Kidney glomerular epithelial cell (primary cell): Measurements from ENCODE around the gene SMARCC2.

Experiments used
- DNase-seq: peaks from one replicate; lab custom pipeline; 2025; lab: John Stamatoyannopoulos, UW

The SMARCC2 gene

DNA sequence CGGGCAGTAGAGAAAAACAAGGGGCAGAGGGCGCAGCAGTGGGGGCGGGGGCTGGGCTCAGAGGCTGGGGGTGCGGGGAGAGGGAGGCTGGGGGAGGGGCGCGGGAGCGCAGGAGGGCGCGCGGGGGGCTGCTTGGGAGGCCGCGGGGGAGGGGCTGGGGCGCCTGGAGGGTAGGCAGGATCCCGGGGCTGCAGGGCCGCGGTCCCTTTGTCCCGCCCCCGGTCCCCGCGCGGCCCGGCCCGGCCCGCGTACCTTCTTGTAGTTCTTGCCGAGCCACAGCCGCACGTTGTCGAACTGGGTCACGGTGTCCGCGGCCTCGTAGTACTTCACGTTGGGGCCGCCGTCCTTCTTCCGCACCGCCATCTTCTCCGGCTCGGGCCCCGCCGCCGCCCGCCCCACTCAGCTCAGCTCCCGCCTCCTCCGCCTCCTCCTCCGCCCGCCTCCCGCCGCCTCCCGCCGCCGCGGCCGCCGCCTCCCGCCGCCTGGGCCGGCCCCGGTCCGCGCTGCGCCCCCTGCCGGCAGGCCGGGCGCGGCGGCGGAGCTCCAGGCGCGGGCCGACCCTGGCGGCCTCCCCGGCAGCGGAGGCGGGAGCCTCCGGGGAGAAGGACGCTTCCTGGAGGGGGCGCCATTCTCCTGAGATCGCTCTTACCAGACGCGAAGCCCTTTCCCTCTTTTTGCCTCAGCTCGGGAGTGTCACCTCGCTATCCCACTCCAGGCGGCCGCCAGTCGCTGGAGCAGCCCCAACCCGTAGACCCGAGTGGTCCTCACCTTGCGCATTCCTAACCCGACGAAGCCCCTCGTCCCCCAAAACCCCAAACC, at the start of gene SMARCC2:
Gene SMARCC2, minus strand, starts transcription at position 385 of the 819 bp plus-strand sequence. Its CDS starts 22 bp downstream, at position 363.
- DNase-seq: peak; percentile 67

DNA sequence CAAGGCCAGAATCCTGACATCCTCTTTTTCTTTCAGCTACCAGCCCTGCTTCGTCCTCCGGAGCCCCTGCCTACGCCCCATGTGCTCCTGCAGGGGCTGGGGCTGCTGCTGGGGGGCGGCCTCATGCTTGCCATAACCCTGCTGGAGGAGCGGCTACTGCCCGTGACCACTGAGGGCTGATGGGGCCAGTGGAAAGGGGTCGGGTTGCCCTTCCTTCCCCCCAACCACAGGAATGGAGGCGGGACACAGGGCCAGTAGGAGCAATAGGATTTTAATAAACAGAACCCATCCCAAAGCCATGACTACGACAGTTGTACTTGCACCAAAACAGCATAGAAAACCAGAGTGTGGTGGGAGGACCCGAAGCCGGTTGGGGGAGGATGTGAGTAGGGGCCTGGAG, 48.3 kb upstream of the SMARCC2 start:
- DNase-seq: no peak

DNA sequence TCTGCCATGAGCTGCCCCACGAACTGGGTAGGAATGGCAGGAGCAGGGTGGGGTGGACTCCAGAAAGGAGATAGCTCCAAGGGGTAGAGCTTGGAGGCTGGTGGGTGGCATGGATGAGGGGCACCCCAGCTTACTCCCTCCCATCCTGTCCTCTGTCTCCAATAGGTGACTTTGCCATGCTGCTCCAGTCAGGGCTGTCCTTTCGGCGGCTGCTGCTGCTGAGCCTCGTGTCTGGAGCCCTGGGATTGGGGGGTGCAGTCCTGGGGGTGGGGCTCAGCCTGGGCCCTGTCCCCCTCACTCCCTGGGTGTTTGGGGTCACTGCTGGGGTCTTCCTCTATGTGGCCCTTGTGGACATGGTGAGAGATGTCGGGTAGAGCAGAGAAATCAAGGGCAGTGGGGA, 47.7 kb upstream of the SMARCC2 start:
- DNase-seq: no peak

GRCh38 chr12:56236091-56236490, 46.8 kb upstream of the SMARCC2 start:
- no peak for DNase-seq

DNA sequence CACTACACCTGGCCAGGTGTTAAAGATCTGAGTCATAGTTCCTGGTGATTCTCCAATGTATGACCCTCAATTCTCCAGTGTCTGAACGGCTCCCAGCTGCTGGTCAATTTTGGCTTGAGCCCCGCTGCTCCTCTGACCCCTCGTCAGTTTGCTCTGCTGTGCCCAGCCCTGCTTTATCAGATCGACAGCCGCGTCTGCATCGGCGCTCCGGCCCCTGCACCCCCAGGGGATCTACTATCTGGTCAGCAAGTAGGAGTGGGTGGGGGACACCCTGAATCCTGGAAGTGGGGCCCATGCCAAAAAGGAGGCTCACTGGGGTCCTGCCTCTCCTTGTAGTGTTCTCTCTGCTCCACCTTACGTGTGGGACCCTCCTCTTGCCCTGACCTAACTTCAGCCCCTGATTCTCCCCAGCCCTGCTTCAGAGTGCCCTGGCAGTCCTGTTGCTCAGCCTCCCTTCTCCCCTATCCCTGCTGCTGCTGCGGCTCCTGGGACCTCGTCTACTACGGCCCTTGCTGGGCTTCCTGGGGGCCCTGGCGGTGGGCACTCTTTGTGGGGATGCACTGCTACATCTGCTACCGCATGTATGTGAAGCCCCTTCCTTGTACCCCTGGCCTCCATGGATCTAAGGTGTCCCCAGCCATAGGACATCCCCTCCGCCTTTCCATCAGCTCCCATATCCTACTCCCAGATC, 45.6 kb upstream of the SMARCC2 start:
- DNase-seq: no peak

DNA sequence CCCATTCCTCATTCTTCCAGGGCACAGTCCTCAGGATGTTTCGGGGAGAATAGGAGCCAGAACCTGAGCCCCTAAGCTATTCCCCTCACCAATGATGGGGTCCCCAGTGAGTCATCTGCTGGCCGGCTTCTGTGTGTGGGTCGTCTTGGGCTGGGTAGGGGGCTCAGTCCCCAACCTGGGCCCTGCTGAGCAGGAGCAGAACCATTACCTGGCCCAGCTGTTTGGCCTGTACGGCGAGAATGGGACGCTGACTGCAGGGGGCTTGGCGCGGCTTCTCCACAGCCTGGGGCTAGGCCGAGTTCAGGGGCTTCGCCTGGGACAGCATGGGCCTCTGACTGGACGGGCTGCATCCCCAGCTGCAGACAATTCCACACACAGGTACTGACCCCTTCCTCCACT, 41.9 kb upstream of the SMARCC2 start:
- DNase-seq: no peak

GRCh38 chr12:56230432-56231183, 41.3 kb upstream of the SMARCC2 start:
- DNase-seq: no peak

- DNase-seq: no peak
These were observed 40.7 kb upstream of the SMARCC2 start, which contains the start of gene SLC39A5 for GRCh38 chr12:56229916-56230431. Gene SLC39A5, plus strand, starts transcription at chr12:56230051. Its CDS starts 1,224 bp downstream, at chr12:56231275.

DNA sequence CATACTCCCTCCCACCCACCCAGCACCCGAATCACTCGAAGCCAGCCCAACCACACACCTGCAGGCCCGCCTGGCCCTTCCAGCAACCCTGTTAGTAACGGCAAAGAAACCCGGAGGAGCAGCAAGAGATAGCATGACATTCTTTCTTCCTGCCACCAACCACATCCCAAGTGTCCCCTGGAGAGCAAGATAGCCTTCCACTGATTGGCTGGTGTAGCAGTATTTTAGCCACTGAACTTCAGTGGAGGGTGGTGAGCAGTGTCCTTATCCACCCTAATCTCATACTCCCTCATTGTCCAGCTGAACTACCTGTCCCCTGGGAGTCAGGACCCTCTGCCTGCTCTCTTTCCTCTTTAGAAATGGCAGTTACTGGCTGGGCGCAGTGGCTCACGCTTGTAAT, 39.8 kb upstream of the SMARCC2 start:
- no peak for DNase-seq

- DNase-seq: no peak
These were observed 35.7 kb upstream of the SMARCC2 start for GRCh38 chr12:56224954-56225353.

- peak; percentile 97 for DNase-seq
These were observed 34.9 kb upstream of the SMARCC2 start, which contains the start of gene NABP2 for GRCh38 chr12:56224102-56224701. Gene NABP2, plus strand, starts transcription at chr12:56224342. Its CDS starts 515 bp downstream, at chr12:56224857.

GRCh38 chr12:56223571-56224101, 34.4 kb upstream of the SMARCC2 start:
- DNase-seq: no peak

DNA sequence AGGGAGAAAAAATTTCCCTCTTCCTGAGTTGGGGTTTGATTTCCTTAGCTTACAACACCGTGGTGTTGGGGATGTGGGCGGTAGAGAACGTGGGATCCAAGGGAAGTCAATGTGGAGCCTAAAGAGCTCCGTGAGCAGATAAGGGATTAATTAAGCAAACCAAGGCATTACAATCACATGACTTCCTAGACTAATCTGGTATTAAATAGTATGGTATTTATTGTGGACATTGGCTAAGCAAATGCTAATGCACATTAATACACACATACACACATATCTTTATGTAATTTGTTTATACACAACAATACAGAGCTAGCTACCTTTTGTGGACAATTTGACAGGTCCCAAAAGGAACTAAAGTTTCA, 33.2 kb upstream of the SMARCC2 start:
- DNase-seq: no peak

- peak; percentile 94 for DNase-seq
These were observed 32.7 kb upstream of the SMARCC2 start, which contains the start of gene RNF41 for GRCh38 chr12:56221757-56222530. Gene RNF41, minus strand, starts transcription at chr12:56221922. Its CDS starts 7,875 bp downstream, at chr12:56214047.

GRCh38 chr12:56221232-56221756, 32.0 kb upstream of the SMARCC2 start:
- no peak for DNase-seq

DNA sequence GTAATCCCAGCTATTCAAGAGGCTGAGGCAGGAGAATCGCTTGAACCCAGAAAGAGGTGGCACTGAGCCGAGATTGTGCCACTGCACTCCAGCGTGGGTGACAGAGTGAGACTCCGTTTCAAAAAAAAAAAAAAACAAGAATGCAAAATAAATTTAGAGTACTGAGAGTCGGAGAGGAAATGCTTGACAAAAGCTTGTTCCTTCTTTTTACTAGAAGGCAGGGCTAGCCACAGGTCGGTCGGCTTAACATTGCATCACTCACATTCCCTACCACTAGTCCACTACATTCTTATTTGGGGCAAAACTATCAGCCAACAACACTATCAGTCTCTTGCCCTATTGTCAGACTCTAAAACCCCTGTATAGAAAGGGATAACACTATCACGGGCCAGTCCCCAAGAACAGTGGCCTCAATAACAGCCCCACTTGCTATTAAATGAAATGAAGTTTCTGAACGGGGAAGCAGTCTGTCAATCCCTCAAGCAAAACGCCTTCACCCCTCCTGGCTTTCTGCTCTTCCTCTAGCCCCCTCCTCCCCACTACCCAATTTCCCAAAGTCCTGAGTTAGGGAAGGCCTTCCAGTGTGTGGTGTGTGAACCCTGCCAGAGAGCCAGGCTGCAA, 31.4 kb upstream of the SMARCC2 start:
- peak; percentile 25 for DNase-seq

DNA sequence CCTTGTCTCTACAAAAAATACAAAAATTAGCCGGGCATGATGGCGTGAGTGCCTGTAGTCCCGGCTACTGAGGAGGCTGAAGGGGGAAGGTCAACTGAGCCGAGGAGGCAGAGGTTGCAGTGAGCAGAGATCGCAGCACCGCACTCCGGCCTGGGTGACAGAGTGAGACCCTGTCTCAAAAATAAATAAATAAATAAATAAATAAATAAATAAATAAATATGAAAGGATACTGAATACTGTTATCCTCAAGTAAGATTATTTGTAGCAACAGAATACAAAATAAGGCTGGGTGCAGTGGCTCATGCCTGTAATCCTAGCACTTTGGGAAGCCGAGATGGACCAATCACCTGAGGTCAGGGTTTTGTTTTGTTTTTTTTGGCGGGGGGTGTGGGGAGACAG, 30.6 kb upstream of the SMARCC2 start:
- DNase-seq: no peak

GRCh38 chr12:56216461-56216860, 27.2 kb upstream of the SMARCC2 start:
- DNase-seq: no peak

DNA sequence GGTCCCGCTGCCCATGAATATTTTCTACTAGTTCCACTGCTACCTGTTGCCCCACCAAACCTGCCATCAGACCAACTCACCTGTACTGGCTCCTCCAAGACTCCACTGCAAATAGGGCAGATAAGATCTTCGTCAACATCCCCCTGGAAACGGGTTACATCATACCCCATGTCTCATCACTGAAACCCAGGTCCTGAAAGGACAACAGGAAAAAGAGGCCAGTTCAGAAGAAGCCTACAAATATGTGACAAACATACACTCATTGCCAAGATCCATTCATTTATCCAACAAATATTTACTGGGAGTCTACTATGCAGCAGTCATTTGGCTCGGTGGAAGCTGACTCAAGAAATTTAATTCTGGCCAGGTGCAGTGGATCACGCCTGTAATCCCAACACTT, 24.6 kb upstream of the SMARCC2 start:
- DNase-seq: no peak

DNA sequence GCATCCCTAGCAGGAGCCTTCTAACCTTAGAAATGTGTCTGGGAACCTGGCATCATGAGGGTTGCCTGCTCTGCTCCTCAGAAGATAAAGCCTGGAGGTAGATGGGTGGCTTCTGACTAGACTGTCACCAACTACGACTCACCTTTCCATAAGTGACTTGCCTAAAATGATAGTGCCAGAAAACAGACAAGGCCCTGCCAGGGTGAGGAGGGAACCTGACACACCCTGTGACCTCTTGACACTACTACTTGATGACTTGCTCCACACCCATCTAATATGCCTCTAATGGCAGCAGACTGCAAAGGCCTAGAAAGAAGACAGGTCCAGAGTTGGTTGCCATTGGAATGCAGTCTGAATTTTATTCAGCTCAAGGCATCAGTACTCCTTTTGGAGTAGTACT, 23.1 kb upstream of the SMARCC2 start:
- no peak for DNase-seq
